HG03196 (cell line): ENCODE measurements around the gene NTRK2.

Experiments used
- ATAC-seq: cut with Tn5 transposase; IDR thresholded peaks from one replicate; pipeline ENCODE4 v1.9.1; 2021; ENCODE audit not compliant: unreplicated experiment

The NTRK2 gene

DNA sequence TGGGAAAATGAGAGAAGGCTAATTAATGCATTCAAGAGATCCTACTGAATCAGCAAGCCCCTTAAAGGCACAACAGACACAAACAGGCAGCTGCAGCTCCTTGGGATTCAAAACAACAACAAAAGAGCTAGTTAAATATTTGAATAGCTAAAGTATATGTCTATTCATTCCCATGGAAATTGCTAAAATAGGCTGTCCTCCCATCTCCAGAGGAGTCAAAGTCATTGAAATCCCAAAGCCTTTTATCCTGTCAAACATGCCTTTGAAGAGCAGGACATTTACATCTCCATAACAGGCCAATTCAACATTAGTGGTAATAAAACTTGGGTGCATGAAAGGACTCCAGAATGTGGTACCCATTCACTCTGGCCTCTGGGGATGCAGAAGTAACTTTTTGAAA, 177.4 kb downstream of the NTRK2 start:
- no peak for ATAC-seq

- ATAC-seq = no peak
These were observed 179.5 kb downstream of the NTRK2 start for GRCh38 chr9:84849049-84849448.

GRCh38 chr9:84850830-84851392, 181.4 kb downstream of the NTRK2 start:
- ATAC-seq = no peak

- ATAC-seq = no peak
These were observed 182.5 kb downstream of the NTRK2 start for GRCh38 chr9:84851935-84852585.

GRCh38 chr9:84852617-84853301, 183.2 kb downstream of the NTRK2 start:
- ATAC-seq = no peak

DNA sequence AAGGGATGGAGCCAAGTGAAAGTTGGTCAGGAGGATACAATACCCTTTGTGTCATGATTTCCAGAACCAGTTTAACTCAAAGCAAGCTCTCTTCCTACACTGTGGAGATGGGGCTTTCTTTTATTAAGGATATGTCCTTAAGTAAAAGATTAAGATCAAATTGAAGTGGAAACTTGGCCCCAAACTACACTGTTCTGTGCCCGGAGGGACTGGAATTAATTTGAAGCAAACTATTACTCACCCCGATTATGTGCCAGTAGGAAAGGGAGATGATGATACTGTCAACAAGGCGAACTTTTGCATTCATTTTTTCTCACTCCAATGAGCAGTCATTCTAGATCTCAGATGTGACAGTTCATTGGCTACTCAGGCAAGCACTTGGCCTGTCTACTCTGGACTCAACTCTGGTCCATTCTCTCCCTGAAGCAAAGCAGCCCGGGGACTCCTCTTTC, 186.7 kb downstream of the NTRK2 start:
- no peak for ATAC-seq

GRCh38 chr9:84857211-84857610, 187.7 kb downstream of the NTRK2 start:
- ATAC-seq = no peak

GRCh38 chr9:84858364-84858763, 188.8 kb downstream of the NTRK2 start:
- no peak for ATAC-seq

- no peak for ATAC-seq
These were observed 191.0 kb downstream of the NTRK2 start for GRCh38 chr9:84860249-84861115.

GRCh38 chr9:84861455-84861854, 191.9 kb downstream of the NTRK2 start:
- no peak for ATAC-seq

DNA sequence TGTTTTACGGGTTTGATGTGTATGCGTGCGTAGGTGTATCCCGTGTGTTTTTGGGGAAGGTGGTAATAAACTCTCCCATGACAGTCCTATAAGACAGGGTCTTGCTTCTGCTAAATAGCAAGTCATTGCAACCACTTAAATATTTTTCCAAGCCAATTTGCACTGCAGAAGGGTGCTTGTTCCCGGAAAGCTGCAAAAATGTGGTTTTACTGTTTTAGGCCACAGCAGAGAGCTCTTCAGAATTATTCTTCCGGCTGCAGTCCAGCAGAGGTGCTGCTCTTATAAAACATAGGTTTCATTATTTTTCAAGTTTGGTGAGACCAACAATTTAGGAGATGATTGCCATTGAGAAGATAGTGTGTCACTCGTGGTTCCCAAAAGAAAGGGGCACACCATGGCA, 192.8 kb downstream of the NTRK2 start:
- ATAC-seq = no peak

GRCh38 chr9:84862810-84863287, 193.3 kb downstream of the NTRK2 start:
- ATAC-seq = no peak

DNA sequence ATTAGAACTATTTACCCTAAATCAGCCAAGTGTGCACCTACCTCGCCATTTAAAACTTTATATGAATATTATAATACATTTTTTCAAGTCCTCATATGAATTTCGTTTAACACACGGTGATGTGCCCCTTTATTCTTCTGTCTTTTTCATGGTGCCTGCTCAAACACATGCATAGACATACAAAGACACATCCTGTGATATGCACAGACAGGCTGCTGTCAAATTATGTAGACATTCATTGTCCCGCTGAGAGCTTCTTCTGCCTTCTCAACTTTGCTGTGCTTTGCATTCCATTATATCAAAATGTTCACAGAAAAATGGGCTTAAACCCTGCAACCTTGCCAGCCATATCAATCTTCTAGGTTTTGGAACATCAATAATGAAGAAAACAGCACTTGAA, 193.8 kb downstream of the NTRK2 start:
- ATAC-seq = no peak

DNA sequence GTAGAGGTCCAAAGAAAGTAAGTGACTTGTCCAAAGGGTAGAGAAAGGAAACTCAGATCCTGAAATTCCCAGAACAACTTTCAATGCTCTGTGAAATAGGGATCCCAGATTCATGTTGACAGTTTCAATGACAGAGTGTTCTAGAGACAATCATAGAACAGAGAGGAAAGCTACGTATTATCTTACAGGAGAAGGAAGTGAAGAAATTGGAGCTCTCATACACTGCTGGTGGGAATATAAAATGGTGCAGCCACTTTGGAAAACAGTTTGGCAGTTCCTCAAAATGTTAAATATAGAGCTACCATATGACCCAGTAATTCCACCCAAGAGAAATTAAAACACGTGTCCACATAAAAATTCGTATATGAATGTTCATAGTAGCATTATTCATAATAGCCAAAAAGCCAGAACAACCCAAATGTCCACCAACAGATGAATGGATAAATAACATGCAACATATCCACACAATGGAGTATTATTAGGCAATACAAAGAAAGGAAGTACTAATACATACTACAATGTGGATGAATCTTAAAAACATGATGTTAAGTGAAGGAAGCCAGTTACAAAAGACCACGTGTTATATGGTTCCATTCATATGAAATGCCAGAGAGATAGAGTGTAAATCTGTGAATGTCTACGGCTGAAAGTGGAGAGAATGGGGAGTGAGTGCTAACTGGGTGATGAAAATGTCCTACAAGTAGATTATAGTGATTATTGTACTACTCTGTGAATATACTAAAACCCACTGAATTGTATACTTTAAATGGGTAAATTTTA, 197.1 kb downstream of the NTRK2 start:
- no peak for ATAC-seq

GRCh38 chr9:84867186-84867585, 197.7 kb downstream of the NTRK2 start:
- ATAC-seq = no peak

- ATAC-seq = no peak
These were observed 199.6 kb downstream of the NTRK2 start for GRCh38 chr9:84869091-84869490.

DNA sequence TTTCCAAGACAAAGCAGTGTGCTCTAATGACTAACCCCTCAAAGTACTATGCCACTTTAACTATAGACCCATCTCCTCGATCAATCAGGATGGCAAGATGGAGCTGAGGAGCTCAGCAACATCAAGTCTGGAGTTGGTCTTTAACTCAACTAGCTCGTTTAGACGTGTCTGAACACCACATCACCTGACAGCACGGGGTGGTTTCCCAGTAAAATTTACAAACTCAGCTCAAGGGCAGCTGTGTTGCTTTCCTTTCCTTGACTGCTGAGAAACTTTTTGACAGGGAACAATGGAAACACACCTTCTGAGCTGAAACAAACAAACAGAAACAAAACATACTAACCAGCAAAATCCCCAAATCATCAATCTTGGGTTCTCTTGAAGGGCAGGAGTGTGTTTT, 202.5 kb downstream of the NTRK2 start:
- no peak for ATAC-seq

- no peak for ATAC-seq
These were observed 204.5 kb downstream of the NTRK2 start for GRCh38 chr9:84874022-84874421.

GRCh38 chr9:84874596-84874995, 205.1 kb downstream of the NTRK2 start:
- no peak for ATAC-seq

GRCh38 chr9:84875193-84875592, 205.7 kb downstream of the NTRK2 start:
- no peak for ATAC-seq

GRCh38 chr9:84879631-84880030, 210.1 kb downstream of the NTRK2 start:
- no peak for ATAC-seq
